ENCODE results near the gene PPOX. TPM values are rescaled to one million over a fixed set of nuclear protein-coding genes. Genes with fewer than 3 reads are reported as not detected.

The PPOX gene
- total RNA-seq, 4 donors from 2014 or later: 11.3 to 40.5 (median 21.6) TPM

GRCh38 chr1:161197560-161198193 is 31.5 kb downstream of the PPOX start:
- Histone ChIP-seq H3K36me3 (no peaks in the 10 kb centered on the region), H3K27me3 (no peaks in the 10 kb centered on the region), H3K4me1 (peaks cover 17 to 31% of the 10 kb centered on the region in 2 donors), H3K4me3 (peak overlapping the region; percentile 18 to 40), H3K27ac (peak overlapping the region; percentile 98 to 99), H3K9me3 (no peaks in the 10 kb centered on the region)
- no peak for TF ChIP-seq CTCF (IDR thresholded peaks at IDR 0.05)
- no peak for TF ChIP-seq POLR2A (IDR thresholded peaks at IDR 0.05)
- no peak for DNase-seq
- intact Hi-C loops (cut with DNase I; ENCODE audit: low total_unique reads): no loop called here

- H3K27ac ChIP-seq: peak overlapping the region; percentile 98 to 99
- H3K36me3 ChIP-seq: no peaks in the 10 kb centered on the region
- TF ChIP-seq CTCF (IDR thresholded peaks at IDR 0.05) (no peak), POLR2A (IDR thresholded peaks at IDR 0.05) (no peak)
- H3K9me3 ChIP-seq: no peaks in the 10 kb centered on the region
- peak; percentile 50 to 57 for DNase-seq
- H3K27me3 ChIP-seq: no peaks in the 10 kb centered on the region
- H3K4me3 ChIP-seq: peak overlapping the region; percentile 18 to 40
- peaks cover 23 to 31% of the 10 kb centered on the region in 2 donors for H3K4me1 ChIP-seq
- intact Hi-C loops (cut with DNase I; ENCODE audit: low total_unique reads): no loop called here
Measured at GRCh38 chr1:161198194-161198896, 32.1 kb downstream of the PPOX start.

- H3K27me3 ChIP-seq: no peaks in the 10 kb centered on the region
- H3K36me3 ChIP-seq: no peaks in the 10 kb centered on the region
- TF ChIP-seq CTCF (IDR thresholded peaks at IDR 0.05) (no peak), POLR2A (IDR thresholded peaks at IDR 0.05) (peak; percentile 57)
- H3K9me3 ChIP-seq: no peaks in the 10 kb centered on the region
- peaks cover 23 to 31% of the 10 kb centered on the region in 2 donors for H3K4me1 ChIP-seq
- peak within 1 kb of the TSS; percentile 18 to 40 for H3K4me3 ChIP-seq
- DNase-seq: peak; percentile 83 to 92
- intact Hi-C loops (cut with DNase I; ENCODE audit: low total_unique reads): no loop called here
- H3K27ac ChIP-seq: peak within 1 kb of the TSS; percentile 98 to 99
Measured at GRCh38 chr1:161198897-161199431, 32.7 kb downstream of the PPOX start, which contains the start of gene ADAMTS4. ADAMTS4 (minus strand) TSS chr1:161199054; CDS start chr1:161198627, 427 bp downstream.

- Histone ChIP-seq H3K4me3 (peak overlapping the region in 1 of 2 donors; percentile 5), H3K9me3 (no peaks in the 10 kb centered on the region), H3K27me3 (no peaks in the 10 kb centered on the region), H3K4me1 (peaks cover 23 to 31% of the 10 kb centered on the region in 2 donors), H3K27ac (peak overlapping the region; percentile 98 to 99), H3K36me3 (no peaks in the 10 kb centered on the region)
- peak in 1 of 2 donors; percentile 42 for DNase-seq
- TF ChIP-seq POLR2A (IDR thresholded peaks at IDR 0.05) (no peak), CTCF (IDR thresholded peaks at IDR 0.05) (no peak)
- intact Hi-C loops (cut with DNase I; ENCODE audit: low total_unique reads): no loop called here
Measured at GRCh38 chr1:161199506-161200139, 33.4 kb downstream of the PPOX start.
